Pancreas (tissue), 10 donors: ENCODE data around the gene C5orf58. TPM values are rescaled to one million over a fixed set of nuclear protein-coding genes. Genes with fewer than 3 reads are reported as not detected.
A peak's percentile ranks its signal among the peaks of the same experiment; 100 is the strongest.

ENCODE experiments used
- ATAC-seq, 4 donors: fragments of 200-7000 bp; cut with Tn5 transposase; one replicate each; pipeline versions ENCODE4 v1.8.0 to v1.9.1; 2020; ENCODE audit warnings: mild to moderate bottlenecking in 4 of 4, moderate library complexity in 4 of 4
- DNase-seq, 6 donors: peaks; one replicate each; pipeline ENCODE4 v3.0.0-alpha.2; 2020
- FAIRE-seq: peaks from 2 replicates; lab custom pipeline; 2012; peaks lifted over from hg19 to GRCh38; lab: Jason Lieb, UNC
- H3K27ac ChIP-seq, 4 donors: fragments of 200-600 bp; sonication (generic); 1 replicate in 3 of 4; 2 replicates in 1 of 4; pipeline versions ENCODE4 v1.5.0 to v1.8.0; 2020
- H3K27me3 ChIP-seq, 4 donors: fragments of 200-600 bp; one replicate each; pipeline ENCODE4 v1.8.0; 2021
- H3K36me3 ChIP-seq, 3 donors: fragments of 200-600 bp; sonication (generic) in 1 of 3; one replicate each; pipeline versions ENCODE4 v1.5.0 to v1.8.0; 2020 to 2021
- H3K4me1 ChIP-seq, 3 donors: fragments of 200-600 bp; one replicate each; pipeline ENCODE4 v1.8.0; 2021
- H3K4me3 ChIP-seq, 4 donors: fragments of 200-600 bp; sonication (generic) in 2 of 4; one replicate each; pipeline versions ENCODE4 v1.5.0 to v1.8.0; 2020 to 2021
- H3K9me3 ChIP-seq, 4 donors: fragments of 200-600 bp; one replicate each; pipeline ENCODE4 v1.8.0; 2021
- CTCF ChIP-seq, 4 donors: fragments of 200-600 bp; sonication (generic) in 3 of 4; IDR thresholded peaks; one replicate each; pipeline versions ENCODE4 v1.5.0 to v1.8.0; 2021; ENCODE audit warnings: antibody characterized with exemption in 4 of 4
- WGBS, 2 donors: extraction: QIAGEN DNeasy Blood & Tissue Kit; methylation state at CpG; one replicate each; pipeline ENCODE4 v1.1.7; 2013; 5-methylcytosine and 5-hydroxymethylcytosine counted together
- intact Hi-C, 3 donors: fragments of 100-400 bp; cut with DNase I; formaldehyde crosslinking; loops; one replicate each; pipeline versions ENCODE4 v1.11.1 to v1.14.2; 2022
- polyA plus RNA-seq, 2 donors: library from polyadenylated mRNA; stranded (reverse); fragments of 200-250 nt; gene quantifications; one replicate each; pipeline ENCODE4 v1.2.3, GENCODE V29; 2013
- total RNA-seq, 6 donors: library from RNA; stranded (reverse); fragmentation: NEBNext Ultra II Directional in 4 of 6; extraction: Animal tissue kit (Norgen Biotek cat#: 25700) in 4 of 6; gene quantifications; one replicate each; pipeline versions ENCODE4 v1.2.1 to v1.2.4, GENCODE V29; 2021 to 2023
- donor health status: healthy with polysubstance abuse.
- donor health status: DM: no; HTN: no; CAD: no; lungs with moderate emphysema.
- donor health status: DM: no; HTN: no; CAD: no.
- donor health status: control.
- donor health status: control.
- donor health status: Bipolar disorder and iron deficiency.
- donor health status: DM: yes; HTN: yes; CAD: no.
- donor health status: DM: no; HTN: no; CAD: no.
- donor health status: DM: no; HTN: no; CAD: no.
- donor health status: DM: yes; HTN: yes; CAD: no.

Gene C5orf58
- total and polyA plus RNA-seq, 8 donors = 0.21 TPM; not detected in 7

GRCh38 chr5:170269579-170269978 lies 36.8 kb downstream of the C5orf58 start:
- Histone ChIP-seq H3K4me3 (no peak overlapping the region), H3K9me3 (no peaks in the 10 kb centered on the region), H3K27me3 (peaks cover 0 to 9% (median 0%) of the 10 kb centered on the region in 4 donors), H3K36me3 (no peaks in the 10 kb centered on the region), H3K4me1 (peaks cover 0 to 7% (median 0%) of the 10 kb centered on the region in 3 donors), H3K27ac (peak overlapping the region in 2 of 4 donors; percentile 25 to 27)
- DNase-seq = no peak
- intact Hi-C loops = no loop called here
- no peak for FAIRE-seq
- TF ChIP-seq CTCF (IDR thresholded peaks at IDR 0.05) = no peak
- ATAC-seq = peak in 1 of 4 donors; percentile 43
- WGBS, 2 donors = 77 to 84% methylated on average over 7 of the region's 7 CpGs

GRCh38 chr5:170270293-170271069 lies 37.7 kb downstream of the C5orf58 start:
- H3K27me3 ChIP-seq = peaks cover 0 to 9% (median 0%) of the 10 kb centered on the region in 4 donors
- DNase-seq (no peak), FAIRE-seq (no peak), ATAC-seq (no peak)
- H3K36me3 ChIP-seq = no peaks in the 10 kb centered on the region
- intact Hi-C loops = no loop called here
- peaks cover 0 to 7% (median 0%) of the 10 kb centered on the region in 3 donors for H3K4me1 ChIP-seq
- H3K9me3 ChIP-seq = no peaks in the 10 kb centered on the region
- H3K4me3 ChIP-seq = no peak overlapping the region
- H3K27ac ChIP-seq = no peak overlapping the region
- TF ChIP-seq CTCF (IDR thresholded peaks at IDR 0.05) = no peak
- 74 to 75% methylated on average over 15 of the region's 15 CpGs for WGBS, 2 donors

- Histone ChIP-seq H3K9me3 (no peaks in the 10 kb centered on the region), H3K4me1 (no peaks in the 10 kb centered on the region), H3K27me3 (no peaks in the 10 kb centered on the region), H3K27ac (no peak overlapping the region), H3K36me3 (no peaks in the 10 kb centered on the region), H3K4me3 (no peak overlapping the region)
- no peak for ATAC-seq
- intact Hi-C loops = no loop called here
- FAIRE-seq = no peak
- TF ChIP-seq CTCF (IDR thresholded peaks at IDR 0.05) = no peak
- WGBS, 2 donors = 36 to 40% methylated on average over 8 of the region's 8 CpGs
- no peak for DNase-seq
Measured at GRCh38 chr5:170273968-170274710, 41.4 kb downstream of the C5orf58 start.

GRCh38 chr5:170275376-170275994 lies 42.7 kb downstream of the C5orf58 start:
- intact Hi-C loops = no loop called here
- Histone ChIP-seq H3K4me3 (no peak overlapping the region), H3K27ac (no peak overlapping the region), H3K9me3 (no peaks in the 10 kb centered on the region), H3K36me3 (no peaks in the 10 kb centered on the region), H3K4me1 (no peaks in the 10 kb centered on the region), H3K27me3 (no peaks in the 10 kb centered on the region)
- 57 to 65% methylated on average over 8 of the region's 8 CpGs for WGBS, 2 donors
- DNase-seq (no peak), FAIRE-seq (no peak), ATAC-seq (no peak)
- no peak for TF ChIP-seq CTCF (IDR thresholded peaks at IDR 0.05)
